Caco-2 (cell line): ENCODE results near the gene ZNF777. TPM values are rescaled to one million over a fixed set of nuclear protein-coding genes. Genes with fewer than 3 reads are reported as not detected.

Experiments used
- BruUV-seq: library from RNA; stranded (reverse); fragments of 400-500 nt; replicated peaks from 2 replicates; lab custom pipeline; 2021; lab: Mats Ljungman, UMichigan
- CTCF ChIA-PET: fragments of 300-600 bp; sonication (Branson Sonifier 250); formaldehyde crosslinking; loops from one replicate; lab custom pipeline; 2022; ENCODE audit warnings: antibody characterized with exemption; lab: Charles Lee
- POLR2A ChIA-PET: fragments of 300-600 bp; sonication (Branson Sonifier 250); formaldehyde crosslinking; loops from one replicate; lab custom pipeline; 2022; ENCODE audit warnings: antibody characterized with exemption; lab: Charles Lee
- DNase-seq, 2 experiments: peaks; one replicate each; pipeline versions ENCODE4 v3.0.0 to v3.0.0-alpha.2; 2020 to 2022
- H3K27me3 ChIP-seq: replicated peaks from 2 replicates; pipeline ENCODE4 v1.6.0; 2011; ENCODE audit warnings: low read length; ENCODE audit not compliant: control insufficient read depth, insufficient read depth
- H3K36me3 ChIP-seq: 2 replicates; pipeline ENCODE4 v1.5.1; 2011; ENCODE audit warnings: low read length; ENCODE audit not compliant: control insufficient read depth, insufficient read depth
- H3K4me1 ChIP-seq: fragments of 250-450 bp; sonication (Bioruptor Pico); 2 replicates; pipeline ENCODE4 v1.5.1; 2020; ENCODE audit warnings: mild to moderate bottlenecking
- H3K4me3 ChIP-seq: 2 replicates; pipeline ENCODE4 v1.5.1; 2011; ENCODE audit warnings: low read depth, mild to moderate bottlenecking, control low read depth, low read length
- H3K9me3 ChIP-seq: fragments of 250-450 bp; sonication (Bioruptor Pico); 2 replicates; pipeline ENCODE4 v1.5.1; 2020; ENCODE audit warnings: mild to moderate bottlenecking, moderate library complexity
- H3K27ac Mint-ChIP-seq: one replicate; pipeline ENCODE4 v1.8.0; 2022; ENCODE audit warnings: mixed read lengths; ENCODE audit not compliant: unreplicated experiment
- H3K27me3 Mint-ChIP-seq: one replicate; pipeline ENCODE4 v1.8.0; 2022; ENCODE audit warnings: mixed read lengths; ENCODE audit not compliant: insufficient read depth, unreplicated experiment
- H3K36me3 Mint-ChIP-seq: one replicate; pipeline ENCODE4 v1.8.0; 2022; ENCODE audit warnings: mild to moderate bottlenecking, mixed read lengths; ENCODE audit not compliant: insufficient read depth, unreplicated experiment
- H3K4me1 Mint-ChIP-seq: one replicate; pipeline ENCODE4 v1.8.0; 2022; ENCODE audit warnings: low read depth, mixed read lengths; ENCODE audit not compliant: unreplicated experiment
- H3K4me3 Mint-ChIP-seq: one replicate; pipeline ENCODE4 v1.8.0; 2022; ENCODE audit warnings: mild to moderate bottlenecking, moderate library complexity, mixed read lengths; ENCODE audit not compliant: unreplicated experiment
- H3K9me3 Mint-ChIP-seq: one replicate; pipeline ENCODE4 v1.8.0; 2022; ENCODE audit warnings: mixed read lengths; ENCODE audit not compliant: unreplicated experiment
- intact Hi-C: fragments of 100-400 bp; cut with micrococcal nuclease; formaldehyde crosslinking; loops from one replicate; pipeline ENCODE4 v1.10.0; 2022; ENCODE audit not compliant: unreplicated experiment
- total RNA-seq: library from RNA; stranded (reverse); gene quantifications from 2 replicates; pipeline ENCODE4 v1.2.3, GENCODE V29; 2022
- TF ChIP-seq, protein P1 (sequence below), 2 experiments: fragments of 200-600 bp in 1 of 2; IDR thresholded peaks; 1 replicate in 1 of 2; 2 replicates in 1 of 2; pipeline versions ENCODE4 v1.5.1 to v1.8.0; 2011 to 2022; ENCODE audit warnings: antibody characterized with exemption in 1 of 2, control low read depth in 1 of 2, inconsistent platforms in 1 of 2, low read depth in 1 of 2, low read length in 1 of 2, mild to moderate bottlenecking in 1 of 2, moderate library complexity in 1 of 2; ENCODE audit not compliant: insufficient read depth in 1 of 2, severe bottlenecking in 1 of 2, unreplicated experiment in 1 of 2

Gene ZNF777
- total RNA-seq, 1 experiment from 2014 or later: 22.7 TPM

DNA sequence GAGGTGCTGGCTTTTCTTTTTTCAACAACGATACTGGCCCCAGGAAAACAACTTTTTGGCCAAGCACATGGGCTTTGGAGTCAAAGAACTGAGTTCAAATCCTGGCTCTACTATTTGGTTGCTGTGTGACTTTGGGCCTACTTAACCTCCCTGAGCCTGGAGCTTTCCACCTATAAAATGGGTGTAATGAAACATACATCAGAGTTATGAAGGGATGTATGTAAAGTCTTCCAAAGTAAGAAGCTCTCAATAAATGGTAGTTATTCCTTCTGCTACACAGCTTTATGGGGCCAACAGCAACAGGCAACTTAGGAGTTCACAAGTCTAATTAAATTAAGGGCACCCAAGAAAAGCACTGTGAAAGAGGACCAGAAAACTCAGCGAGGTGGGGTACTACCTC lies 33.0 kb downstream of the ZNF777 start:
- ChIA-PET POLR2A (no interaction called here), CTCF (no interaction called here)
- H3K4me1 ChIP-seq: peaks cover 2% of the 10 kb centered on the region; the same call in 1 of the 2 replicates
- BruUV-seq: no TSS peak
- TF ChIP-seq, protein P1, sequence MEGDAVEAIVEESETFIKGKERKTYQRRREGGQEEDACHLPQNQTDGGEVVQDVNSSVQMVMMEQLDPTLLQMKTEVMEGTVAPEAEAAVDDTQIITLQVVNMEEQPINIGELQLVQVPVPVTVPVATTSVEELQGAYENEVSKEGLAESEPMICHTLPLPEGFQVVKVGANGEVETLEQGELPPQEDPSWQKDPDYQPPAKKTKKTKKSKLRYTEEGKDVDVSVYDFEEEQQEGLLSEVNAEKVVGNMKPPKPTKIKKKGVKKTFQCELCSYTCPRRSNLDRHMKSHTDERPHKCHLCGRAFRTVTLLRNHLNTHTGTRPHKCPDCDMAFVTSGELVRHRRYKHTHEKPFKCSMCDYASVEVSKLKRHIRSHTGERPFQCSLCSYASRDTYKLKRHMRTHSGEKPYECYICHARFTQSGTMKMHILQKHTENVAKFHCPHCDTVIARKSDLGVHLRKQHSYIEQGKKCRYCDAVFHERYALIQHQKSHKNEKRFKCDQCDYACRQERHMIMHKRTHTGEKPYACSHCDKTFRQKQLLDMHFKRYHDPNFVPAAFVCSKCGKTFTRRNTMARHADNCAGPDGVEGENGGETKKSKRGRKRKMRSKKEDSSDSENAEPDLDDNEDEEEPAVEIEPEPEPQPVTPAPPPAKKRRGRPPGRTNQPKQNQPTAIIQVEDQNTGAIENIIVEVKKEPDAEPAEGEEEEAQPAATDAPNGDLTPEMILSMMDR (IDR thresholded peaks at IDR 0.05; ENCODE audit: insufficient read depth in 1 of 2, low read depth in 1 of 2, low read length in 1 of 2, severe bottlenecking in 1 of 2, unreplicated experiment in 1 of 2): no peak
- no peaks in the 10 kb centered on the region for H3K9me3 ChIP-seq
- no peak overlapping the region for H3K4me3 Mint-ChIP-seq
- H3K27me3 Mint-ChIP-seq: no peaks in the 10 kb centered on the region
- no peaks in the 10 kb centered on the region for H3K4me1 Mint-ChIP-seq
- intact Hi-C loops: no loop called here
- no peaks in the 10 kb centered on the region for H3K9me3 Mint-ChIP-seq
- H3K36me3 Mint-ChIP-seq: peaks cover 16% of the 10 kb centered on the region
- H3K27ac Mint-ChIP-seq: no peak overlapping the region
- H3K4me3 ChIP-seq: no peak overlapping the region
- no peak for DNase-seq
- no peaks in the 10 kb centered on the region for H3K36me3 ChIP-seq
- no peaks in the 10 kb centered on the region for H3K27me3 ChIP-seq

DNA sequence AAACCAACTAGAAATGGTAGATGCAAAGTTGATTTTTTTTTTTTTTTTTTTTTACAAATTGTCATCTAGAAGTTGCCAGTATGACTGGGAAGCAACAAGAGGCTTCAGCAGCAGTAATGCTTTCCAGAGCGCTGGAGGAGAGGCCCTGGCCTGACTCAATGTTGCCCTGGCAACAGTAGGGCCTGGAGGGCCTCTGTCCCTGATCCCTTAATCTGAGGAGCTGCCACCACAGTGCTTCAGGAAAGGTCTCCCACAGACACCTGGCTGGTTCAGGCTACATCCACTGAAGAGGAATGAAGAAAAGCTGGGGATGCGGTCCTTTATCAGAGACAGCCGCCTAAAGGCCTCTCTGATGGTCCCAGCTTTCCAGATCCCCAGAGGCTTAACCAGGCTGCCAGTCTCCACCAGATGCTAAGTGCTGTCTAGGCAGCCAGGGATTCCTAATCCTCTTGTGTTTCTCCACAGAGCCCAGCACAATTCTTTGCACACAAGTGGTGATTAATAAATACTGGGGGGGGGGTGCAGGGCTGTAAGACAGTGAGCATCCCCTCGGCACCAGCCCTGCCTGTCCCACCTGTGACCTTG lies 33.7 kb downstream of the ZNF777 start:
- BruUV-seq: no TSS peak
- Mint-ChIP-seq H3K9me3 (no peaks in the 10 kb centered on the region), H3K27ac (no peak overlapping the region), H3K4me1 (no peaks in the 10 kb centered on the region), H3K4me3 (no peak overlapping the region), H3K27me3 (no peaks in the 10 kb centered on the region), H3K36me3 (peaks cover 14% of the 10 kb centered on the region)
- CTCF ChIA-PET: interaction anchor here (0.7 kb wide), 2 partner anchors 74 to 117 kb away, joined by 4 to 5 read pairs; no protein-coding TSS in a partner anchor
- POLR2A ChIA-PET: no interaction called here
- H3K4me1 ChIP-seq: peaks cover 5% of the 10 kb centered on the region; the same call in 1 of the 2 replicates
- no peak overlapping the region for H3K4me3 ChIP-seq
- no peaks in the 10 kb centered on the region for H3K27me3 ChIP-seq
- TF ChIP-seq, protein P1 (IDR thresholded peaks at IDR 0.05; ENCODE audit: insufficient read depth in 1 of 2, low read depth in 1 of 2, low read length in 1 of 2, severe bottlenecking in 1 of 2, unreplicated experiment in 1 of 2): no peak
- intact Hi-C loops: no loop called here
- DNase-seq: no peak
- 0 out of 2 replicates have a peak, but pooled peaks cover 2% of the 10 kb centered on the region for H3K9me3 ChIP-seq
- no peaks in the 10 kb centered on the region for H3K36me3 ChIP-seq

DNA sequence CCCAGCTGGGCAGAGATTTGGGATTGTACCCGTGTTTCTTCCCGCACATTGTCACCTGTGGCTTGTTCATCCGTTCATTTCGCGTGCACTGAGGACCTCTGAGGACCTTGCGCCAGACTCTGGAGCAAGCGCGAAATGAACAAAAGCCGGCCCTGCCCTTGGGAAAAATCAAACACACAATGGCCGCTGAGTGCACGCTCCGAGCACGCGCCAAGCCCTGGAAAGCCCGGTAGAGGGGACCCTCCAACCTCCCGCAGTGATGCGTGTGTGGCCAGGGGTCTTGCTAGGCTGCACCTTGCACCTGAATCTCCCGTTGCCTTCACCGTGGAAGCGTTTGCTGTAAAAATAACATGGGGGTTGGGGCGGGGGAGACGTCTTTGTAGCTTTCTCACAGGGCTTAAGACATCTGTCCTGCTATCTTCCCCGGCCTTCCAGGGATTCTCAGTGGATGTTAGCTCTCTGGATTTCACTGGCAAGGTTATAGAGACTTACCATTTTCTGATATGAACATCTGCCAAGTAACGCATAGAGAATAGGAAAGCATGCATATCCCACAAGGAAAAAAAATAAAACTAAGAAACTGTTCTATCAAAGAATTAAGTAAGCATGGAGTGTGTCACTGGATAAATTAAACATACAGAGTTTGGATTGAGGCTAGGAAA lies 37.3 kb downstream of the ZNF777 start:
- no peak overlapping the region for H3K27ac Mint-ChIP-seq
- intact Hi-C loops: loop anchor here (2.0 to 5.0 kb wide), 2 partner anchors 73 to 161 kb away; partner anchors contain the start of genes ZNF746 and ZNF783

More for the DNA sequence above, 37.3 kb downstream of the ZNF777 start:
- TF ChIP-seq, protein P1 (IDR thresholded peaks at IDR 0.05; ENCODE audit: insufficient read depth in 1 of 2, low read depth in 1 of 2, low read length in 1 of 2, severe bottlenecking in 1 of 2, unreplicated experiment in 1 of 2): no peak
- Histone ChIP-seq H3K27me3 (no peaks in the 10 kb centered on the region), H3K4me3 (no peak overlapping the region), H3K4me1 (peaks cover 16% of the 10 kb centered on the region; the same call in 1 of the 2 replicates), H3K9me3 (peaks cover 2% of the 10 kb centered on the region; the same call in 1 of the 2 replicates), H3K36me3 (no peaks in the 10 kb centered on the region)
- POLR2A ChIA-PET: no interaction called here
- Mint-ChIP-seq H3K36me3 (peaks cover 7% of the 10 kb centered on the region), H3K4me1 (no peaks in the 10 kb centered on the region), H3K9me3 (no peaks in the 10 kb centered on the region), H3K27me3 (no peaks in the 10 kb centered on the region), H3K4me3 (no peak overlapping the region)
- no TSS peak for BruUV-seq
- DNase-seq: no peak
- CTCF ChIA-PET: interaction anchor here (1.1 kb wide), 1 partner anchor 23 kb away, joined by 3 read pairs; no protein-coding TSS in a partner anchor
